ACHN (cell line): Measurements from ENCODE around the gene NUDT14.

Source experiments
- DNase-seq: peaks from one replicate; pipeline ENCODE4 v3.0.0-alpha.2; 2015
- in situ Hi-C: cut with HindIII; loops from 2 replicates; pipeline ENCODE4 v1.10.0; 2017; ENCODE audit warnings: low sequenced_read_pairs, low pct_ligation_motif_present, low pct_unique_long_range_greater_than_20kb

NUDT14 gene

GRCh38 chr14:105180592-105181548, at the start of gene NUDT14:
Gene NUDT14, minus strand, starts transcription at chr14:105181312. Its CDS starts 103 bp downstream, at chr14:105181209.
- DNase-seq = peak; percentile 63
- in situ Hi-C loops = no loop called here

- in situ Hi-C loops = no loop called here
- DNase-seq = no peak
Observed at GRCh38 chr14:105229099-105229655, 48.1 kb upstream of the NUDT14 start.

DNA sequence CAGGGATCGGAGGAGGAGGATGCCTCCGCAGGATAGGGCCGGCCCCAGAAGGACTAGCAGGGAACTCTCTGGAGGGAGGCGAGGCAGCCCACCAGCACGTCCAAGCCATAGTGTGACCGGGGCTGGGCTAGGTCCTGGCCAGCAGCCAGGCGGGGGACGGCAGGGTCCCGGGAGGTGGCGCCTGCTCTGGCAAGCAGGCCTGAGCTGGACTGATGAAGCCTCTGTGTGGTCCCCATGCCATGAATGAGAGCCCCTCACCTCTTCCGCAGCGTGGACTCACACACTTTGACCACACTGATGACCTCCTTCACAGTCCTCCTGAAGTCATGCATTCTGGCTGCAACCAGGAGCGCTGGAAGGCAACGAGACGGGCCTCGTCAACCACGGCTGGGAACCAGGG, 47.5 kb upstream of the NUDT14 start:
- in situ Hi-C loops = no loop called here
- no peak for DNase-seq

GRCh38 chr14:105227346-105227745, 46.2 kb upstream of the NUDT14 start:
- in situ Hi-C loops = no loop called here
- no peak for DNase-seq

DNA sequence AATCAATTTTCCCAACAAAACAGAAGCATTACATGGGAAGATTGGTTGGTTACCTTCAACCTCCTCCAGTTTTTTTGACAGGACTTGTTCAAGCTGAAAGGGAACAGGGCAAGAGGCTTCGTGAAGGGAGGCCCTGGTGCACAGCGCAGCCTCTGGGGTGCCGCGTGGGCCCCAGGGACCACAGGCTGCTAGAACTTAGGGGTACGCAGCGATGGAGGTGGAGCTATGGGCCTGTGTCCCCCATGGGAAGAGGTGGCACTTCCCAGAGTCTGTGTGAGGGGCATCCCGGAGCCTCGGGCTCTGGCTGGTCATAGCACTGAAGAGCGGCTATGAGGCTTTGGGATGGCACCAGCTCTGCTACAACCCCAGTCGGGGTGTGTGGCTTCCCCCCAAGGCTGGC, 45.1 kb upstream of the NUDT14 start:
- DNase-seq = no peak
- in situ Hi-C loops = no loop called here

- in situ Hi-C loops = no loop called here
- no peak for DNase-seq
Observed at GRCh38 chr14:105224845-105225570, 43.9 kb upstream of the NUDT14 start.

DNA sequence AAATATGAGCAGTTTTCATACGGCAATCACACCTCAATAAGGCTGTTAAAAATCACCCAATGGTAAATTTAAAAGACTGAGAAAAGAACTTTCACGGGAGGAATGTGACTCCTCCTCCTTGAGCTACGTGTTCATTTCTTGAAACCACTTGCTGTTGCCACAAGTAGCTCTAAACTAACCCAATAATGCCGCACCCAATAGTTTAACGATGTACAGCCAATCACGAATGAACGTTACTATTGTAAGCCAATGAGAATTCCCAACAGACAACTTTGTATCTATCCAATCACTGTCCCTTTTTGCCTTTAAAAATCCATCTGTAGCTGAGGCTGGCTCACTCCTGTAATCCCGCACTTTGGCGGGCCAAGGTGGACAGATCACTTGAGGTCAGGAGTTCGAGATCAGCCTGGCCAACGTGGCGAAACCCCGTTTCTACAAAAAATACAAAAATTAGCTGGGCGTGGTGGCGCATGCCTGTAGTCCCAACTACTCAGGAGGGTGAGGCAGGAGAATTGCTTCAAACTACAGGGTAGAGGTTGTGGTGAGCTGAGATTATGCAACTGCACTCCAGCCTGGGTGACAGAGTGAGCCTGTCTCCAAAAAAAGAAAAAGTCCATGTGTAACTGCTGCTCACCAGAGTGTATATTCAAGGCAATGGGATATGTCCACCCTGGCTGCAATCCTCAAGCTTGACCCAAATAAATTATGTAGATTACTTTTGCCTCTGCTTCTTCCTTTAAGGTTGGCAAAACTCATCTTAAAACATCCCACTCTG, 42.8 kb upstream of the NUDT14 start:
- no peak for DNase-seq
- in situ Hi-C loops = no loop called here

DNA sequence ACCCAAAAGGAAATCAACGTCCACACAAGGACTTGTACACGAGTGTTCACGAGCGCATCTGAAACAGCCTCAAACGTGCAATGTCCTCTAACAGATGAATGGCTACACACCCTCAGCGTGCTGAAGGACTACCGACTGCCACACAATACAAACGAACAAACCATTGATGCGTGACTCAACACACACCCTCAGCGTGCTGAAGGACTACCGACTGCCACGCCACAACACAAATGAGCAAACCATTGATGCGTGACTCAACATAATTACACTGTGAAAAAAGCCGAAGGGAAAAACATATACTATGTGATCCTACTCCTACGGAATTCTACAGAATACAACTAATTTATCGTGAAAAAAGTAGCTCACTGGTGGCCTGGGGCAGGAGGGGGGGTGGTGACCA, 42.1 kb upstream of the NUDT14 start:
- in situ Hi-C loops = no loop called here
- DNase-seq = no peak

GRCh38 chr14:105221598-105222178, 40.6 kb upstream of the NUDT14 start:
- in situ Hi-C loops = no loop called here
- DNase-seq = no peak

DNA sequence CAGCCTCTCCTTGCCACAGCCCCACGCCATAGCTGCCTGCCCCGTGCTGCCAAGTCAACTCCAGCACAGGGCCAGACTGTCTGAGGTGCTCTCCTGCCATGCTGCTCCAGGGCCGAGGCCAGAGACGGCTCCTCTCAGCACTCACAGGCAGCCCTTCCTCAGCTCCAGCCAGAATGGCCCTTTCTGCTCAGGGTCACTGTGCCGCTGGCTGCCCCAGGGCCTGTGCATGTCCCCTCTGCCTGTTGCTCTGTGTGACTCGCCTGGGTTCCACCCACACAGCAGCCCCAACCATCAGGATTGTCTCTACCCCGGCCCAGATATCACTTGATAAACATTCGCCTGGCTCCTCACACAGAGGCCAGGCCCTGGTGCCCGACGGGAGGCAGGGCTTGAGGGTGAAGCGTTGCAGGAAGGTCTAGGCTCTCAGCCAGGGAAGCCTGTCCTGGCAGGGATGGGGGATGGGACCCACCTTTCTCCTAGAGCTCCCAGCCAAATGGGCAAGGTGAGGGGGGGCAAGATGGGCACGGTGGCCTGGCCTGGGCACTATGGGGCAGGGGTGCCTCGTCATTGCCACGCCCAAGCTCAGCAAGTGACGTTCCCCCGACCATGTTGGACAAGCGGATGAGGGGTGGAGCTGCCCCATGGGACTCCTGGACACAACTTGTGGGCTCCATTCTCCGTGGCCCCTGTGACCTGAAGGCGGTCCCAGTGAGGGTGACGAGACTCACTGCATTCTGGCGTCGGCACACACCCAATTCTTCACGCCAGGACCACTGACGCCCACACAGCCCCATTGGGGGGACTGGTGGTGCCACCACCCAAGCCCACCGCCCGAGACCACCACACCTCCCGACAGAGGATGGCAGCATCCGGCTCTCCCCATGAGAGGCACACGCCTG, 39.8 kb upstream of the NUDT14 start:
- in situ Hi-C loops = no loop called here
- DNase-seq = no peak

- in situ Hi-C loops = no loop called here
Observed at GRCh38 chr14:105219753-105220152, 38.6 kb upstream of the NUDT14 start.

GRCh38 chr14:105219043-105219612, 38.0 kb upstream of the NUDT14 start:
- in situ Hi-C loops = no loop called here
- no peak for DNase-seq

More at GRCh38 chr14:105219753-105220152, 38.6 kb upstream of the NUDT14 start:
- DNase-seq = no peak

DNA sequence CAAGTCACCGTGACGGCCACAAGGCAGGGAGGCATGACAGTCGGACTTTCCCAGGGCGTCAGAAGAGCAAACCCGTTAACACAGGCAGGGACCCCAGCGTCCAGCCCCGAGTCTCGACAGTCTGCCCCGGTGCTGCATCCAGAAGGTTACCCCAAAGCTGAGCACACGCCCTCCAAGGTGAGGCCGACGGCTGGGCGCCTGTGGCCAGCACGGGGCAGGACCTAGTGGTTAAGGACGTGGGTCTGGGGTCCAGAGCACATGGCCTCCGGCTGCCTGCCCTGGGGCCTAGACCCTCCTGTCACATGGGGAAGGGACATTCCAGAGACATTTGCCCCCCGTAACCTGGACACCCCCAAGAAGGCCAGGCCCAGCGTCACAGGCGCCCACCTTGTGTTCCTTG, 37.5 kb upstream of the NUDT14 start:
- in situ Hi-C loops = no loop called here
- DNase-seq = no peak

DNA sequence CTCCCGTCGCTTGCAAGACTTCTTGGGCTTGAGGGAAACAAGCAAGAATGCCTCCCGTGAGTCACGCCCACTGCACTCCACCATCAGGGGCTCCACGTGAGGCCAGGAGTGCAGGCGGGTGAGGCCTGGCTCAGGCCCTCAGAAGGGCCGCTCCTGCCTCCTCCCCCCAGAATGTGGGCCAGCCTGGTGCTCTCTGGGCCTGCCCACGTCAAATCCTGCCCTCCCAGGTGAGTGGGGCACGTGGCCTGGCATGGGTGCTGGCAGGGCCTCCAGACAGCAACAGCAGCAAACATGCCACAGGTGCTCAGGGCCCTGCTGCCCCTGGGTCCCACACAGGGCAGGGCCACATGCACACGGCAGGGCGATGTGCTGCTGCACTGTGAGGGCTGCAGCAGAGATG, 36.7 kb upstream of the NUDT14 start:
- no peak for DNase-seq
- in situ Hi-C loops = no loop called here

- no peak for DNase-seq
- in situ Hi-C loops = no loop called here
Observed at GRCh38 chr14:105216490-105217247, 35.6 kb upstream of the NUDT14 start.

DNA sequence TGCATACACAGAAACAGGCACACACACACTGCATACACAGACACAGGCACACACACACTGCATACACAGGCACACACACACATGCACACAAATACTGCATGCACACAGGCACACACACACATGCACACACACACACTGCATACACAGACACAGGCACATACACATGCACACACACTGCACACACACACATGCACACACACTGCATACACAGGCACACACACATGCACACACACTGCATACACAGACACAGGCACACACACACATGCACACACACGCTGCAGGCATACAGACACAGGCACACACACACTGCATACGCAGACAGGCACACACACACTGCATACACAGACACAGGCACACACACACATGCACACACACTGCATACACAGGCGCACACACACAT, 34.5 kb upstream of the NUDT14 start:
- DNase-seq = no peak
- in situ Hi-C loops = no loop called here
